ENCODE data around the gene CCSER1.
"Not testable (repeated sequence)": the region's sequence is repeated elsewhere in the genome, so short reads cannot be mapped to it uniquely, and the experiment has no call there.

The CCSER1 gene

GRCh38 chr4:91167864-91168653, 1040.9 kb downstream of the CCSER1 start:
- not testable (repeated sequence) for H3K4me3 ChIP-seq (ENCODE audit: extremely low read depth, insufficient read depth, low read length, poor library complexity, severe bottlenecking); H3K9me3 ChIP-seq (ENCODE audit: control insufficient read depth, low read length); H3K4me1 ChIP-seq (ENCODE audit: control insufficient read depth, insufficient read depth, low read length, poor library complexity, severe bottlenecking); H3K36me3 ChIP-seq (ENCODE audit: control insufficient read depth, insufficient read depth, low read length); H3K27ac ChIP-seq (ENCODE audit: low read depth, low read length, severe bottlenecking)
- 88 to 96% methylated on average over 19 to 30 of the region's 42 CpGs for WGBS, 2 experiments (ENCODE audit: insufficient coverage in 2 of 2)

GRCh38 chr4:91170768-91171167, 1043.6 kb downstream of the CCSER1 start:
- H3K4me1 ChIP-seq (ENCODE audit: control insufficient read depth, insufficient read depth, low read length, poor library complexity, severe bottlenecking), result no peaks in the 10 kb centered on the region
- H3K27ac ChIP-seq (ENCODE audit: low read depth, low read length, severe bottlenecking), result no peak overlapping the region
- no peaks in the 10 kb centered on the region for H3K9me3 ChIP-seq (ENCODE audit: control insufficient read depth, low read length)
- H3K36me3 ChIP-seq (ENCODE audit: control insufficient read depth, insufficient read depth, low read length), result no peaks in the 10 kb centered on the region
- no peak overlapping the region for H3K4me3 ChIP-seq (ENCODE audit: extremely low read depth, insufficient read depth, low read length, poor library complexity, severe bottlenecking)

- WGBS, 2 experiments (ENCODE audit: insufficient coverage in 2 of 2), result no CpG with 5 or more reads among the region's 1 CpG
- H3K4me1 ChIP-seq (ENCODE audit: control insufficient read depth, insufficient read depth, low read length, poor library complexity, severe bottlenecking), result no peaks in the 10 kb centered on the region
- H3K4me3 ChIP-seq (ENCODE audit: extremely low read depth, insufficient read depth, low read length, poor library complexity, severe bottlenecking), result no peak overlapping the region
- no peaks in the 10 kb centered on the region for H3K36me3 ChIP-seq (ENCODE audit: control insufficient read depth, insufficient read depth, low read length)
- no peak overlapping the region for H3K27ac ChIP-seq (ENCODE audit: low read depth, low read length, severe bottlenecking)
- no peaks in the 10 kb centered on the region for H3K9me3 ChIP-seq (ENCODE audit: control insufficient read depth, low read length)
Measured at GRCh38 chr4:91171217-91171616, 1044.0 kb downstream of the CCSER1 start.

- H3K4me3 ChIP-seq (ENCODE audit: extremely low read depth, insufficient read depth, low read length, poor library complexity, severe bottlenecking); H3K4me1 ChIP-seq (ENCODE audit: control insufficient read depth, insufficient read depth, low read length, poor library complexity, severe bottlenecking); H3K36me3 ChIP-seq (ENCODE audit: control insufficient read depth, insufficient read depth, low read length); H3K9me3 ChIP-seq (ENCODE audit: control insufficient read depth, low read length); H3K27ac ChIP-seq (ENCODE audit: low read depth, low read length, severe bottlenecking): not testable (repeated sequence)
- WGBS, 2 experiments (ENCODE audit: insufficient coverage in 2 of 2), result no CpG with 5 or more reads among the region's 1 CpG
Measured at GRCh38 chr4:91185061-91185460, 1057.9 kb downstream of the CCSER1 start.

- no peak overlapping the region for H3K27ac ChIP-seq (ENCODE audit: low read depth, low read length, severe bottlenecking)
- no peaks in the 10 kb centered on the region for H3K36me3 ChIP-seq (ENCODE audit: control insufficient read depth, insufficient read depth, low read length)
- no peak overlapping the region for H3K4me3 ChIP-seq (ENCODE audit: extremely low read depth, insufficient read depth, low read length, poor library complexity, severe bottlenecking)
- H3K9me3 ChIP-seq (ENCODE audit: control insufficient read depth, low read length), result no peaks in the 10 kb centered on the region
- WGBS, 2 experiments (ENCODE audit: insufficient coverage in 2 of 2), result 96% methylated on average over 3 of the region's 4 CpGs; no CpG with 5 or more reads in 1 of the 2 experiments
- no peaks in the 10 kb centered on the region for H3K4me1 ChIP-seq (ENCODE audit: control insufficient read depth, insufficient read depth, low read length, poor library complexity, severe bottlenecking)
Measured at GRCh38 chr4:91198951-91199350, 1071.8 kb downstream of the CCSER1 start.

GRCh38 chr4:91207535-91207934, 1080.3 kb downstream of the CCSER1 start:
- H3K27ac ChIP-seq (ENCODE audit: low read depth, low read length, severe bottlenecking), result no peak overlapping the region
- no peaks in the 10 kb centered on the region for H3K9me3 ChIP-seq (ENCODE audit: control insufficient read depth, low read length)
- no peaks in the 10 kb centered on the region for H3K36me3 ChIP-seq (ENCODE audit: control insufficient read depth, insufficient read depth, low read length)
- H3K4me1 ChIP-seq (ENCODE audit: control insufficient read depth, insufficient read depth, low read length, poor library complexity, severe bottlenecking), result no peaks in the 10 kb centered on the region
- 88% methylated on average over 1 to 3 of the region's 3 CpGs for whole genome bisulfite sequencing, 2 experiments (ENCODE audit: insufficient coverage in 2 of 2)
- H3K4me3 ChIP-seq (ENCODE audit: extremely low read depth, insufficient read depth, low read length, poor library complexity, severe bottlenecking), result no peak overlapping the region

GRCh38 chr4:91212211-91212610, 1085.0 kb downstream of the CCSER1 start:
- H3K27ac ChIP-seq (ENCODE audit: low read depth, low read length, severe bottlenecking), result no peak overlapping the region
- no peaks in the 10 kb centered on the region for H3K4me1 ChIP-seq (ENCODE audit: control insufficient read depth, insufficient read depth, low read length, poor library complexity, severe bottlenecking)
- WGBS, 2 experiments (ENCODE audit: insufficient coverage in 2 of 2), result 50% methylated on average over 1 of the region's 3 CpGs; no CpG with 5 or more reads in 1 of the 2 experiments
- H3K9me3 ChIP-seq (ENCODE audit: control insufficient read depth, low read length), result no peaks in the 10 kb centered on the region
- no peak overlapping the region for H3K4me3 ChIP-seq (ENCODE audit: extremely low read depth, insufficient read depth, low read length, poor library complexity, severe bottlenecking)
- H3K36me3 ChIP-seq (ENCODE audit: control insufficient read depth, insufficient read depth, low read length), result no peaks in the 10 kb centered on the region

- not testable (repeated sequence) for H3K4me1 ChIP-seq (ENCODE audit: control insufficient read depth, insufficient read depth, low read length, poor library complexity, severe bottlenecking); H3K27ac ChIP-seq (ENCODE audit: low read depth, low read length, severe bottlenecking); H3K36me3 ChIP-seq (ENCODE audit: control insufficient read depth, insufficient read depth, low read length); H3K4me3 ChIP-seq (ENCODE audit: extremely low read depth, insufficient read depth, low read length, poor library complexity, severe bottlenecking); H3K9me3 ChIP-seq (ENCODE audit: control insufficient read depth, low read length)
- WGBS, 2 experiments (ENCODE audit: insufficient coverage in 2 of 2), result 91 to 92% methylated on average over 9 to 14 of the region's 26 CpGs
Measured at GRCh38 chr4:91217831-91218403, 1090.7 kb downstream of the CCSER1 start.

- no peak overlapping the region for H3K4me3 ChIP-seq (ENCODE audit: extremely low read depth, insufficient read depth, low read length, poor library complexity, severe bottlenecking)
- WGBS, 2 experiments (ENCODE audit: insufficient coverage in 2 of 2), result no CpG with 5 or more reads among the region's 2 CpGs
- no peaks in the 10 kb centered on the region for H3K4me1 ChIP-seq (ENCODE audit: control insufficient read depth, insufficient read depth, low read length, poor library complexity, severe bottlenecking)
- H3K36me3 ChIP-seq (ENCODE audit: control insufficient read depth, insufficient read depth, low read length), result no peaks in the 10 kb centered on the region
- H3K27ac ChIP-seq (ENCODE audit: low read depth, low read length, severe bottlenecking), result no peak overlapping the region
- no peaks in the 10 kb centered on the region for H3K9me3 ChIP-seq (ENCODE audit: control insufficient read depth, low read length)
Measured at GRCh38 chr4:91220315-91220714, 1093.1 kb downstream of the CCSER1 start.

GRCh38 chr4:91222014-91222413, 1094.8 kb downstream of the CCSER1 start:
- Histone ChIP-seq H3K27ac (ENCODE audit: low read depth, low read length, severe bottlenecking) (no peak overlapping the region), H3K9me3 (ENCODE audit: control insufficient read depth, low read length) (no peaks in the 10 kb centered on the region), H3K4me3 (ENCODE audit: extremely low read depth, insufficient read depth, low read length, poor library complexity, severe bottlenecking) (no peak overlapping the region), H3K36me3 (ENCODE audit: control insufficient read depth, insufficient read depth, low read length) (no peaks in the 10 kb centered on the region), H3K4me1 (ENCODE audit: control insufficient read depth, insufficient read depth, low read length, poor library complexity, severe bottlenecking) (no peaks in the 10 kb centered on the region)
- WGBS, 2 experiments (ENCODE audit: insufficient coverage in 2 of 2), result 79% methylated on average over 3 of the region's 4 CpGs; no CpG with 5 or more reads in 1 of the 2 experiments

- Histone ChIP-seq H3K36me3 (ENCODE audit: control insufficient read depth, insufficient read depth, low read length) (no peaks in the 10 kb centered on the region), H3K4me3 (ENCODE audit: extremely low read depth, insufficient read depth, low read length, poor library complexity, severe bottlenecking) (no peak overlapping the region), H3K9me3 (ENCODE audit: control insufficient read depth, low read length) (no peaks in the 10 kb centered on the region), H3K27ac (ENCODE audit: low read depth, low read length, severe bottlenecking) (no peak overlapping the region), H3K4me1 (ENCODE audit: control insufficient read depth, insufficient read depth, low read length, poor library complexity, severe bottlenecking) (no peaks in the 10 kb centered on the region)
- no CpG with 5 or more reads among the region's 1 CpG for WGBS, 2 experiments (ENCODE audit: insufficient coverage in 2 of 2)
Measured at GRCh38 chr4:91226867-91227266, 1099.7 kb downstream of the CCSER1 start.

Measured in mesodermal cell (in vitro differentiated cells).